HepG2 (cell line): ENCODE results near the gene TLR9. TPM values are rescaled to one million over a fixed set of nuclear protein-coding genes. Genes with fewer than 3 reads are reported as not detected.

Experiments used
- CREB1 ChIP-seq, 2 experiments: fragments of 450-650 bp in 1 of 2; IDR thresholded peaks; 2 replicates each; pipeline ENCODE4 v1.6.1; 2016 to 2017; ENCODE audit warnings: control low read depth in 1 of 2, mild to moderate bottlenecking in 1 of 2, missing compliant biosample characterization in 1 of 2, missing genetic modification characterization in 1 of 2
- ERF ChIP-seq: IDR thresholded peaks from 2 replicates; pipeline ENCODE4 v1.6.1; 2018; ENCODE audit warnings: missing biosample characterization, missing genetic modification reagents
- GATAD2A ChIP-seq: IDR thresholded peaks from 2 replicates; pipeline ENCODE4 v1.6.1; 2016
- ISX ChIP-seq: sonication (generic); formaldehyde crosslinking; conservative IDR thresholded peaks from 2 replicates; pipeline ENCODE4 v1.5.0; 2020; ENCODE audit warnings: missing genetic modification reagents
- MBD4 ChIP-seq: IDR thresholded peaks from 2 replicates; pipeline ENCODE4 v1.6.1; 2012; ENCODE audit warnings: low read length, inconsistent platforms, borderline replicate concordance
- NFAT5 ChIP-seq: sonication (generic); formaldehyde crosslinking; IDR thresholded peaks from 2 replicates; pipeline ENCODE4 v1.4.0; 2020; ENCODE audit warnings: missing genetic modification reagents
- PREB ChIP-seq: sonication (generic); formaldehyde crosslinking; IDR thresholded peaks from 2 replicates; pipeline ENCODE4 v1.4.0; 2020; ENCODE audit warnings: missing genetic modification reagents
- RXRB ChIP-seq: IDR thresholded peaks from 2 replicates; pipeline ENCODE4 v1.6.1; 2016; ENCODE audit warnings: borderline replicate concordance, missing genetic modification reagents, missing compliant biosample characterization
- SKI ChIP-seq: fragments of 450-650 bp; IDR thresholded peaks from one replicate; pipeline ENCODE4 v1.6.1; 2018; ENCODE audit warnings: mild to moderate bottlenecking; ENCODE audit not compliant: partially characterized antibody
- YEATS2 ChIP-seq: sonication (generic); formaldehyde crosslinking; IDR thresholded peaks from 2 replicates; pipeline ENCODE4 v1.4.0; 2020; ENCODE audit warnings: missing genetic modification reagents, borderline replicate concordance
- ZBTB10 ChIP-seq: sonication (generic); formaldehyde crosslinking; IDR thresholded peaks from 2 replicates; pipeline ENCODE4 v1.4.0; 2020; ENCODE audit warnings: missing genetic modification reagents, borderline replicate concordance
- ZBTB20 ChIP-seq: sonication (generic); formaldehyde crosslinking; IDR thresholded peaks from 2 replicates; pipeline ENCODE4 v1.8.1; 2023; ENCODE audit warnings: missing genetic modification reagents, low read depth, mild to moderate bottlenecking, borderline replicate concordance
- ZBTB7B ChIP-seq: sonication (generic); formaldehyde crosslinking; IDR thresholded peaks from 2 replicates; pipeline ENCODE4 v1.4.0; 2020; ENCODE audit warnings: missing genetic modification reagents
- ZFY ChIP-seq: sonication (generic); formaldehyde crosslinking; IDR thresholded peaks from 2 replicates; pipeline ENCODE4 v1.4.0; 2020; ENCODE audit warnings: missing genetic modification reagents
- ZMYM2 ChIP-seq: sonication (generic); formaldehyde crosslinking; IDR thresholded peaks from 2 replicates; pipeline ENCODE4 v1.8.0; 2022; ENCODE audit warnings: mild to moderate bottlenecking, missing genetic modification reagents
- ZNF253 ChIP-seq: sonication (generic); formaldehyde crosslinking; IDR thresholded peaks from 2 replicates; pipeline ENCODE4 v1.8.0; 2022; ENCODE audit warnings: mild to moderate bottlenecking, missing genetic modification reagents, borderline replicate concordance
- ZNF326 ChIP-seq: sonication (generic); formaldehyde crosslinking; IDR thresholded peaks from 2 replicates; pipeline ENCODE4 v1.4.0; 2020; ENCODE audit warnings: missing genetic modification reagents, borderline replicate concordance
- ZNF564 ChIP-seq: sonication (generic); formaldehyde crosslinking; IDR thresholded peaks from 2 replicates; pipeline ENCODE4 v1.8.1; 2023; ENCODE audit warnings: mild to moderate bottlenecking, missing genetic modification reagents
- ZNF580 ChIP-seq: IDR thresholded peaks from 2 replicates; pipeline ENCODE4 v1.6.1; 2016; ENCODE audit warnings: low read depth, borderline replicate concordance
- ZNF7 ChIP-seq: IDR thresholded peaks from 2 replicates; pipeline ENCODE4 v1.6.1; 2016; ENCODE audit warnings: missing biosample characterization, missing genetic modification reagents
- ZNF724P ChIP-seq: sonication (generic); formaldehyde crosslinking; IDR thresholded peaks from 2 replicates; pipeline ENCODE4 v1.8.0; 2022; ENCODE audit warnings: missing genetic modification reagents, borderline replicate concordance
- polyA plus RNA-seq, 8 experiments: library from polyadenylated mRNA; depleted of rRNA in 3 of 8; stranded (reverse) in 7 of 8; unstranded in 1 of 8; fragments of >200 nt; fragmentation: Illumina TruSeq in 4 of 8; extraction: Trizol in 4 of 8; gene quantifications; 2 replicates each; pipeline versions ENCODE4 v1.2.1 to v1.2.3, GENCODE V29; 2011 to 2016; ENCODE audit warnings: low read depth in 4 of 8, missing spikeins in 1 of 8, mixed read lengths in 1 of 8; ENCODE audit not compliant: insufficient read depth in 1 of 8
- total RNA-seq, 5 experiments: library from RNA; depleted of rRNA; stranded (reverse); fragments of >200 nt; fragmentation: Illumina TruSeq; extraction: Trizol; gene quantifications; 2 replicates each; pipeline ENCODE4 v1.2.3, GENCODE V29; 2016; ENCODE audit warnings: low read depth in 1 of 5

Gene TLR9
- total and polyA plus RNA-seq, 2 of the 13 experiments (the other 11 are each of a cell fraction or from before 2014, with no cell fraction given): not detected

- TF ChIP-seq NFAT5 (CRISPR knock-in tag): 0 out of 2 replicates have a peak, but pooled peaks have one; percentile 7
- TF ChIP-seq ISX (CRISPR knock-in tag): no peak
- TF ChIP-seq ZNF326: no peak
- no peak for TF ChIP-seq ZNF7 (CRISPR knock-in tag)
- TF ChIP-seq ZBTB10 (CRISPR knock-in tag): no peak
- peak; percentile 61; the same call in 1 of the 2 replicates for TF ChIP-seq ZFY (CRISPR knock-in tag)
- no peak for TF ChIP-seq ZMYM2
- peak; percentile 57; the same call in 1 of the 2 replicates for TF ChIP-seq ZNF564 (CRISPR knock-in tag)
- TF ChIP-seq CREB1 (IDR thresholded peaks at IDR 0.05): peak; percentile 69
- TF ChIP-seq CREB1 (CRISPR knock-in tag; IDR thresholded peaks at IDR 0.05): 0 out of 2 replicates have a peak, but pooled peaks have one; percentile 34
- TF ChIP-seq PREB (CRISPR knock-in tag): no peak
- TF ChIP-seq ZNF253 (CRISPR knock-in tag): no peak
- TF ChIP-seq ZBTB7B (CRISPR knock-in tag): peak; percentile 84; the same call in 1 of the 2 replicates
- peak; percentile 31; the same call in 1 of the 2 replicates for TF ChIP-seq YEATS2 (CRISPR knock-in tag)
- peak; percentile 60 for TF ChIP-seq RXRB
- no peak for TF ChIP-seq MBD4
- TF ChIP-seq ZNF724P (CRISPR knock-in tag): peak; percentile 76; the same call in 1 of the 2 replicates
- TF ChIP-seq ZNF580 (CRISPR knock-in tag): no peak
- TF ChIP-seq ERF: peak; percentile 24; the same call in 1 of the 2 replicates
- peak; percentile 53 for TF ChIP-seq SKI
- peak; percentile 20; the same call in 1 of the 2 replicates for TF ChIP-seq ZBTB20
- TF ChIP-seq GATAD2A (CRISPR knock-in tag): peak; percentile 74; the same call in 1 of the 2 replicates
Measured at GRCh38 chr3:52176951-52177700, 48.3 kb downstream of the TLR9 start (continued).
